ENCODE results near the gene ZNF415.
"Not testable (repeated sequence)": the region's sequence is repeated elsewhere in the genome, so short reads cannot be mapped to it uniquely, and the experiment has no call there.

Gene ZNF415

DNA sequence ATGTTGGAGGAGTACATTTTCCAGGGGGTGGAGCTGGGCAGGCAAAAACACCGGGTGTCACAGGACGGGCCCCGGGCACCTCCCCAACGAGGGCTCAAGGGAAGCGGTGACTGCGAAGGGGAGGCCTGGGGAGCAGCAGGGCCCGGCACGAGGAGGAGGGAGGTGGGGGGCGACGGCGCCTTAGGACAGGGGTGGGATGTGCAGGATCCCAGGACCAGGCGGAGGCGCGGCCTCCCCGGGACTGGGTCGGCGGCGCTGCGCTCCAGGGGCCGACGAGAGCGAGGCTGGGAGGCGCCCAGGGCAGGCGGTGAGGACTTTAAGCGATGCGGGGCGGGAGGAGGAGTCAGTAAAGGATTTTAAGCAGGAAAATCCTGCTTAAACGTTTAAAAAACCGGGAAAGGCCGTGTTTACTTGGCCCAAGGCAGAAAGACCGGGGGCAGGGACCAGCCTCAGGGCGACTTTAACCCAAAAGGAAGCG, 29.9 kb downstream of the ZNF415 start:
- peak; percentile 5 to 23 (median 9) for DNase-seq (ENCODE audit: low read depth in 2 of 3, low spot score in 1 of 3)

- DNase-seq (ENCODE audit: low read depth in 2 of 3, low spot score in 1 of 3), result no peak
Observed at GRCh38 chr19:53102206-53102755, 30.4 kb downstream of the ZNF415 start.

DNA sequence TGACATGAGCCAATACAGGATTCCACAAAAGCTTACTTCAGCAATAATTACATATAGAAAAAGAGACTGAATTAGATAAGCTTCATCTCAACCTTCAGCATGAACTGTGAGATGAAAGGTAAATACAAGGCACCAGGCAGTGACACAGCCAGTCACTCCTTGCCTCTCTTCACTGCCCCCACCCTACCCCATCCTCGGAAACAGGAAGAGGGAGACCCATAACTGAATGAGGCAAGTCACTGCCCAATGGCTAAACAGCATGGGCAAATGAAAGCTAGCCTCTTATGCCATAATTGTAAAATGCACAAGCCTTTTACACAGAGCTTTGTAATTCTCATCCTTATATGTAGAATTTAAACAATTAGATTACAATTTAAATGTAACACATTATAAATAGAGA, 31.2 kb downstream of the ZNF415 start:
- no peak for DNase-seq (ENCODE audit: low read depth in 2 of 3, low spot score in 1 of 3)

GRCh38 chr19:53098570-53098969, 34.1 kb downstream of the ZNF415 start:
- DNase-seq (ENCODE audit: low read depth in 2 of 3, low spot score in 1 of 3), result not testable (repeated sequence)

- DNase-seq (ENCODE audit: low read depth in 2 of 3, low spot score in 1 of 3), result not testable (repeated sequence)
Observed at GRCh38 chr19:53096982-53097690, 35.6 kb downstream of the ZNF415 start.

DNA sequence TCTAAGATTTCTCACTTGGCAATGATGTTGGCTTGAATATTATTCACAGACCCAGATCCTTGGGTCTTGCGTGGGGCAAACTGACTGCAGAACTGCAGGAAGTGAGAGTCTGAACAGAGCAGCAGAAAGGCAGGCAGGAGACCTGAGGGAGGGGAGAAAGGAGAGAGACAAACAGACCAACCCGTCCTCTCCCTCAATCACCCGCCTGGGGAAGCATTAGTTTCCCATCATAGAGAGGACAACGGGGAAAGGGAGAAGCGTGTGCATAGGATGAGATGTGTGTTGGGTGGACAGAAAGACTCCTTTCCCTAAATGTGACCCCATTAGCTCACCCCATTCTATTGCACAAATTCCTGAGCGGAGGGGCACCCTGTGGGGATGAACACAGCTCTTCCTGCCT, 36.1 kb downstream of the ZNF415 start:
- DNase-seq (ENCODE audit: low read depth in 2 of 3, low spot score in 1 of 3), result not testable (repeated sequence)

GRCh38 chr19:53094754-53095575, 37.7 kb downstream of the ZNF415 start:
- no peak for DNase-seq (ENCODE audit: low read depth in 2 of 3, low spot score in 1 of 3)

DNA sequence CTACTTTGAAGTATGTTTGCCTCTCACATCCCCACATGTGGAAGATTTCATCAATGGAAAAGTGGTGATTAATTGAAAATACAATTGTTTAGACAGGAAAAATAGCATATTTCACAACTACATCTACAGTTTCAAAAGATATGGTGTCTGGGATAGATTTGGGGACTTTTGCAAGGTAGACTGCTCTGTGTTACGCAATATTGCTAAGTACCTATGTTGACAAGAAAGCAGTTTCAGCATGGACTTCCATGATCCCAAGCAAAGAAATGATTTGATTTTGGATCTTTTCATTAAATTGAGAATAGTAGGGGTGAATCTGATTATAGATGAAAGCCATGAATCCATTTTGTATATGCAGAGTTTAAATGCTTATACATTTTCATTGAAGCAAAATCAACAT, 40.0 kb downstream of the ZNF415 start:
- no peak for DNase-seq (ENCODE audit: low read depth in 2 of 3, low spot score in 1 of 3)

DNA sequence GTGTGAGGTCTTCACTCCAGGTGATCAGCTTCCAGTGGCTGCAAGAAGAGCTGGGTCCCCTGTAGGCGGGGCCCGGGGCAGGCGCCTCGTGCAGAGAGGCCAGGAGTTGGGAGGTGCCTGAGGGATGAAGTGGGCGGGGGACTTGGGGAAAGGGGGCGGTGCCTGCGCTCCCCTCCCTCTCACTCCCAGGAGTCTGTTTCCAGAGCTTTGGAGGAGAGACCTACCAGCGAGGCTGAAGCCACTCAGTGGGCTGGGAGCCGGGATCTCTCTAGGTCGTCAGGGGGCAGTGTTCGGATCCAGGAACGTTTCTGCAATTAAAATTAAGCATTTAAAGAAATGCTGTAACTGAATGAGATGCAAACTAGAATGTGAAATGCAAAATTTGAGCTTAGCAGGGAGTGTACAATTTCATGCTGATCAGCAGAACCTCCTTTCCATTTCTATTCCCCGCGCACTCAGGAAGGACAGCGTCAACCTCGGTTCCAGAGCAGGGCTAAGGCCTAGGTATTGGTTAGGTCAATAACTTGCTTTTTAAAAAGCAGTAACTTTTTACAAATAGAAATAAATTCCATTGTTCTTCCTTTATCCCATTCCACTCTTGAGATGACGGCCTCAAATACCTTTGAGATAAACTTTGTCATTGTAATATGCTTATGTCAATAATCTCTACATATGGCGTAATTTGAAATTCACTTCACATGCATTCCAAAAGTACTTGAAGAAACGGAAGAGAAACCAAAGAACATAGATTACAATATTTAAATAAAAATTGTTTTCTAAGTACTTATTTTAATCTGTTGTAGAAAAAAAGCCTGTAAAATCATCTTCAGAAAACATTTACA, 41.1 kb downstream of the ZNF415 start:
- no peak for DNase-seq (ENCODE audit: low read depth in 2 of 3, low spot score in 1 of 3)

DNA sequence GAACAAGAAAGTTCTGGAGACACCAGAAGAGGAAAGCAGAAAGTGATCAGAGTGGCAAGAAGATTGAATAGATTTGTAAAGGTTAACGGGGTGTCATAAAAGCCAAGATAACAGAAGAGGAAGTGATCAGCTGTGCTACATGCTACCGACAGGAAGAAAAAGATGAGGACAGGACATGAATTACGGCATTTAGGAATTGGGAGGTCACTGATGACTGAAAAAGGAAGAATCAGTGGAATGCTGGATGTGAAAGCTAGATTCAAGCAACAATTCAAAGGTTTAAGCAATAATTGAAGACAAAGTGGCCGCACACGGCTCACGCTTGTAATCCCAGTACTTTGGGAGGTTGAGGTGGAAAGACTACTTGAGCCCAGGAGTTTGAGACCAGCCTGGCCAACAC, 44.6 kb downstream of the ZNF415 start:
- no peak for DNase-seq (ENCODE audit: low read depth in 2 of 3, low spot score in 1 of 3)

- no peak for DNase-seq (ENCODE audit: low read depth in 2 of 3, low spot score in 1 of 3)
Observed at GRCh38 chr19:53086949-53087348, 45.8 kb downstream of the ZNF415 start.

GRCh38 chr19:53085496-53085895, 47.2 kb downstream of the ZNF415 start:
- no peak for DNase-seq (ENCODE audit: low read depth in 2 of 3, low spot score in 1 of 3)

GRCh38 chr19:53082929-53083328, 49.8 kb downstream of the ZNF415 start:
- DNase-seq (ENCODE audit: low read depth in 2 of 3, low spot score in 1 of 3), result no peak

DNA sequence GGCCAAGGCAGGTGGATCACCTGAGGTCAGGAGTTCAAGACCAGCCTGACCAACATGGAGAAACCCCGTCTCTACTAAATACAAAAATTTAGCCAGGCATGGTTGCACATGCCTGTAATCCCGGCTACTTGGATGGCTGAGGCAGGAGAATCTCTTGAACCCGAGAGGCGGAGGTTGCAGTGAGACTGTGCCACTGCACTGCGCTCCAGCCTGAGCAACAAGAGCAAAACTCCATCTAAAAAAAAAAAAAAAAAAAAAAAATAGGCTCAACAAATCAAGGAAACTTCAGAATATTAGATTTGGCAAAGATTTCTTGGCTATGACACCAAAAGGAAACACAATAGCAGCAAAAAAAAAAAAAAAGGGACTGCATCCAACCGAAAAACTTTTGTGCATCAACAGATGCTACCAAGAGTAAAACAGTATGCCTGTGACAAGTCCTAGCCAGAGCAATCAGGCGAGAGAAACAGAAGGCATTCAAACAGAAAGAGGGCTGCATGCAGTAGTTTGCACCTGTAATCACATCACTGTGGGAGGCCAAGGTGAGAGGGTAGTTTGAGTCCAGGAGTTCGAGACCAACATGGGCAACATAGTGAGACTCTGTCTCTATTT, 53.3 kb downstream of the ZNF415 start:
- DNase-seq (ENCODE audit: low read depth in 2 of 3, low spot score in 1 of 3), result no peak

DNA sequence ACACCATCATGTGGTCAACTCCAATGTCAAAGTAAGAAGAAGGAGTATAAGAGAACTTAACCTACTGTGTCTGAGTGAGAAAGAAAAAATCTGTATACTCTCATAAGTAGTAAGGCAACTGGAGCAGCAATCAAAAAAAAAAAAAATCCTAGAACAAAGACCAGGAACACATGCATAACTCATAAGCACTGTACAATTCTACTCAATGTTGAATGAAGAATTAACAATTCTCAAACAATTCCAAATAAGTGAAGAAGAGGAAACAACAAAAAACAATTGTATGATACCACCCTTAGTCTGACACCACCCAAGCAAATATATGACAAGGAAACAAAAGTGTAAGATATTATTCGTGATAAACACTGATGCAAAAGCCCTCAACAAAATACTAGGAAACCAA, 54.0 kb downstream of the ZNF415 start:
- DNase-seq (ENCODE audit: low read depth in 2 of 3, low spot score in 1 of 3), result no peak

DNA sequence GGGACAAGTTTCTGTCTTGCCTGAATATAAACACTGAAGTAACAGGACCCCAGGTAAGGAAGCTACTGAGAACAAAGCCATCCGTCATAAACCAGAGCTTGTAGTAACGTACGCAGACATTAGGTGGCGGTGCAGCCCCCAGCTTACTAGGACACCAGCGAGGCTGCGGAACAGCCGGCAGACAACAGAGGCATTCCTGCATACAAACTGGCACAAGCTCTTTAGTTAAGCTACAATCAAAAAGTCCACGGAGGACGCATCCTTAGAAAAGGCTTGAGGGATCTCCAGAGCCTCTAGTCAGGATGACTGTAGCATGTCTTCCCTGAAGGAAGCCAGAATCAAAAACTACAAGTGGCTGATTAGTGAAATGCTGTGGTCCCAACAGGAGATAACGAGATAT, 55.7 kb downstream of the ZNF415 start:
- no peak for DNase-seq (ENCODE audit: low read depth in 2 of 3, low spot score in 1 of 3)

- no peak for DNase-seq (ENCODE audit: low read depth in 2 of 3, low spot score in 1 of 3)
Observed at GRCh38 chr19:53068834-53069233, 63.9 kb downstream of the ZNF415 start.

- DNase-seq (ENCODE audit: low read depth in 2 of 3, low spot score in 1 of 3), result no peak
Observed at GRCh38 chr19:53068199-53068598, 64.5 kb downstream of the ZNF415 start.

DNA sequence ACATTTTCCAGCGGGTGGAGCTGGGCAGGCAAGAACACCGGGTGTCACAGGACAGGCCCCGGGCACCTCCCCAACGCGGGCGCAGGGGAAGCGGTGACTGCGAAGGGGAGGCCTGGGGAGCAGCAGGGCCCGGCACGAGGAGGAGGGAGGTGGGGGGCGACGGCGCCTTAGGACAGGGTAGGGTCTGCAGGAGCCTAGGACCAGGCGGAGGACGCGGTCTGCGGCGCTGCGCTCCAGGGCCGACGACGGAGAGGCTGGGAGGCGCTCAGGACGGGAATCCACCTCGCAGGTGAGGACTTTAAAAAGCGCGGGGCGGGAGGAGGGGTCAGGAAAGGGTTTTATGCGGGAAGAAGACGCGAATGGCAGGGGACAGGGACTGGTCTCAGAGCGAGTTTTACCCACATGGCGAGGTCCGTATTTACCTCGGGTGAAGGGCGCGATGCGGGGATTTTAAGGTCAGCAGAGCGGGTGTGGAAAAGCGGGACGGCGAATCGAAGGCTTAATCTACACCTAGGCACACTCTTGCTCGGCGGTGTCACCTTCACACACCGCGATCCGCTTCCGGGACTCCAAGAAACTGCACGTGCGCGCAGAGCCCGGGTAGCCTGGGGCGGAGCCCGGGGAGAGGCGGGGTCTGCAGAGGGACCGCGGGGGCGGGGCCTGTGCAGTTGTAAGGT, 74.7 kb downstream of the ZNF415 start:
- no peak for DNase-seq (ENCODE audit: low read depth in 2 of 3, low spot score in 1 of 3)

Data from stimulated activated CD4-positive, alpha-beta T cell treated with anti-CD3 and anti-CD28 coated beads, Interleukin-12 subunit alpha, Interleukin-12 subunit beta, amount 100 ng/mL, for 48 hours (primary cell).